Trophoblast cell (in vitro differentiated cells and primary cell): ENCODE data around the gene C6orf58.

ENCODE experiments used
- DNase-seq, 2 donors: peaks; one replicate each; pipeline ENCODE4 v3.0.0-alpha.2; 2016
- H2AFZ ChIP-seq: 2 replicates; pipeline ENCODE4 v1.6.1; 2013; ENCODE audit warnings: low read length, moderate library complexity, mild to moderate bottlenecking; ENCODE audit not compliant: insufficient read depth, poor library complexity
- H2AK5ac ChIP-seq: 2 replicates; pipeline ENCODE4 v1.6.1; 2013; ENCODE audit warnings: mild to moderate bottlenecking, low read length
- H2BK120ac ChIP-seq: 2 replicates; pipeline ENCODE4 v1.6.1; 2013; ENCODE audit warnings: low read length, mild to moderate bottlenecking, moderate library complexity; ENCODE audit not compliant: insufficient read depth, poor library complexity
- H2BK12ac ChIP-seq: 2 replicates; pipeline ENCODE4 v1.6.1; 2013; ENCODE audit warnings: mild to moderate bottlenecking, low read length, moderate library complexity
- H2BK5ac ChIP-seq: 2 replicates; pipeline ENCODE4 v1.6.1; 2013; ENCODE audit warnings: low read length, low read depth, moderate library complexity, mild to moderate bottlenecking; ENCODE audit not compliant: poor library complexity
- H3K14ac ChIP-seq: 2 replicates; pipeline ENCODE4 v1.6.1; 2013; ENCODE audit warnings: mild to moderate bottlenecking, low read length
- H3K18ac ChIP-seq: 2 replicates; pipeline ENCODE4 v1.6.1; 2013; ENCODE audit warnings: mild to moderate bottlenecking, low read length
- H3K23ac ChIP-seq: 2 replicates; pipeline ENCODE4 v1.6.1; 2013; ENCODE audit warnings: low read length
- H3K27ac ChIP-seq: 2 replicates; pipeline ENCODE4 v1.5.1; 2013; ENCODE audit warnings: low read depth, mild to moderate bottlenecking, inconsistent platforms, low read length, moderate library complexity
- H3K27me3 ChIP-seq: 2 replicates; pipeline ENCODE4 v1.6.1; 2013; ENCODE audit warnings: inconsistent platforms, mild to moderate bottlenecking, low read length, moderate library complexity; ENCODE audit not compliant: insufficient read depth
- H3K36me3 ChIP-seq, 2 experiments: 1 replicate in 1 of 2; 2 replicates in 1 of 2; pipeline ENCODE4 v1.6.1; 2013; ENCODE audit warnings: low read length in 2 of 2, mild to moderate bottlenecking in 2 of 2, moderate library complexity in 1 of 2; ENCODE audit not compliant: insufficient read depth in 2 of 2, control insufficient read depth in 1 of 2
- H3K4ac ChIP-seq: 2 replicates; pipeline ENCODE4 v1.6.1; 2013; ENCODE audit warnings: low read depth, mild to moderate bottlenecking, low read length, moderate library complexity
- H3K4me1 ChIP-seq, 2 experiments: 1 replicate in 1 of 2; 2 replicates in 1 of 2; pipeline ENCODE4 v1.6.1; 2013; ENCODE audit warnings: low read length in 2 of 2, mild to moderate bottlenecking in 2 of 2, moderate library complexity in 1 of 2; ENCODE audit not compliant: insufficient read depth in 2 of 2, control insufficient read depth in 1 of 2
- H3K4me2 ChIP-seq: 2 replicates; pipeline ENCODE4 v1.6.1; 2013; ENCODE audit warnings: inconsistent platforms, mild to moderate bottlenecking, low read length, moderate library complexity
- H3K4me3 ChIP-seq: 2 replicates; pipeline ENCODE4 v1.5.1; 2013; ENCODE audit warnings: mild to moderate bottlenecking, low read depth, low read length, inconsistent platforms
- H3K79me1 ChIP-seq: one replicate; pipeline ENCODE4 v1.6.1; 2013; ENCODE audit warnings: low read length
- H3K79me2 ChIP-seq: 2 replicates; pipeline ENCODE4 v1.6.1; 2013; ENCODE audit warnings: low read length, mild to moderate bottlenecking; ENCODE audit not compliant: control insufficient read depth, insufficient read depth, poor library complexity
- H3K9ac ChIP-seq: 2 replicates; pipeline ENCODE4 v1.6.1; 2013; ENCODE audit warnings: mild to moderate bottlenecking, low read length
- H3K9me3 ChIP-seq: 2 replicates; pipeline ENCODE4 v1.6.1; 2013; ENCODE audit warnings: low read depth, mild to moderate bottlenecking, control low read depth, inconsistent platforms, low read length; ENCODE audit not compliant: insufficient read depth
- H4K12ac ChIP-seq: 2 replicates; pipeline ENCODE4 v1.6.1; 2013; ENCODE audit warnings: low read depth, mild to moderate bottlenecking, low read length, moderate library complexity
- H4K8ac ChIP-seq: 2 replicates; pipeline ENCODE4 v1.6.1; 2013; ENCODE audit warnings: low read depth, mild to moderate bottlenecking, low read length, moderate library complexity
- H4K91ac ChIP-seq: one replicate; pipeline ENCODE4 v1.6.1; 2013; ENCODE audit warnings: low read depth, mild to moderate bottlenecking, low read length, moderate library complexity
- WGBS: extraction: QIAGEN DNeasy Blood & Tissue Kit; methylation state at CpG from one replicate; pipeline ENCODE4 v1.1.7; 2013; ENCODE audit warnings: missing lambda C conversion rate; ENCODE audit not compliant: insufficient read length, insufficient coverage; ENCODE audit errors: extremely low coverage; 5-methylcytosine and 5-hydroxymethylcytosine counted together

The C6orf58 gene

DNA sequence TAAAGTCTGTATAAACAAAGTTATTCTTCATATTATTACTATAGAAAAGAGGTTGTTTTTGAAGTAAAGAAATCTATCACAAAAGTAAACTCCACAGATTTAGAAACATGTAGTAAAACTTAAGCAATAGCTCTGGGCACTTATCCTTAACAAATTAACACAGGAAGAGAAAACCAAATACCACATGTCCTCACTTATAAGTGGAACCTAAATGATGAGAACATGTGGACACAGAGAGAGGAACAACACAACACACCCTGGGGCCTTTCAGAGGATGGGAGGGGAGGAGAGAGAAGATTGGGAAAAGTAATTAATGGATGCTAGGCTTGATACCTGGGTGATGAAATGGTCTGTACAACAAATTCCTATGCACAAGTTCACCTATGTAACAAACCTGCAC is 57.2 kb downstream of the C6orf58 start:
- H3K79me2 ChIP-seq: no peaks in the 10 kb centered on the region
- H3K79me1 ChIP-seq: no peaks in the 10 kb centered on the region
- H3K4me1 ChIP-seq: no peaks in the 10 kb centered on the region
- no peak overlapping the region for H2AFZ ChIP-seq
- DNase-seq: no peak
- no peak overlapping the region for H2BK12ac ChIP-seq
- no peak overlapping the region for H3K9ac ChIP-seq
- no peak overlapping the region for H2AK5ac ChIP-seq
- no peaks in the 10 kb centered on the region for H3K36me3 ChIP-seq
- H4K8ac ChIP-seq: no peak overlapping the region
- H3K23ac ChIP-seq: no peak overlapping the region
- H2BK120ac ChIP-seq: no peak overlapping the region
- H3K4me3 ChIP-seq: no peak overlapping the region
- H3K4ac ChIP-seq: no peak overlapping the region
- no peak overlapping the region for H4K91ac ChIP-seq
- H3K14ac ChIP-seq: no peak overlapping the region
- no peaks in the 10 kb centered on the region for H3K9me3 ChIP-seq
- H3K27ac ChIP-seq: no peak overlapping the region
- no peaks in the 10 kb centered on the region for H3K27me3 ChIP-seq
- no peak overlapping the region for H2BK5ac ChIP-seq
- no peak overlapping the region for H4K12ac ChIP-seq
- no peak overlapping the region for H3K18ac ChIP-seq
- no peak overlapping the region for H3K4me2 ChIP-seq

DNA sequence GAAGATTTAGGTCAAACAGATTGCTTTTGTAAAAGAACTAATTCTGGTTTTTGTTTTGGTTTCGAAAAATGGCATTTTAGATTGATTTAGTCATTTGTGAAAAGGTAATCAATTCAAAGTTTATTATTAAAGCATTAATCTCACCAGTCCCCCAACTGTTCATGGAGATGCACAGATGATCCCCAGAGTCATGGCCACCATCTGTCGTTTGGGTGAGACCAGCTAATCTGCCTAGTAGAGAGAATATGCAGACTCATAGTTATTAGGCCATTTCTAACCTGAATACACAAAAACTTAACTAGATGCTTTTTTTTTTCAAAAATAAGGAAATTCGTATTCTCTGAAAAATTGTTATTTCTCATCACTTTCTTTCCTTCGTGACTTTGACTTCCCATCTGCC is 58.1 kb downstream of the C6orf58 start:
- Histone ChIP-seq H3K27ac (no peak overlapping the region), H3K4me2 (no peak overlapping the region), H3K9me3 (no peaks in the 10 kb centered on the region), H3K79me2 (no peaks in the 10 kb centered on the region), H3K23ac (no peak overlapping the region), H3K9ac (no peak overlapping the region), H3K18ac (no peak overlapping the region), H2AK5ac (no peak overlapping the region), H4K8ac (no peak overlapping the region), H4K12ac (no peak overlapping the region), H3K27me3 (no peaks in the 10 kb centered on the region), H3K36me3 (no peaks in the 10 kb centered on the region), H3K4me1 (no peaks in the 10 kb centered on the region), H3K14ac (no peak overlapping the region), H4K91ac (no peak overlapping the region), H2BK5ac (no peak overlapping the region), H2AFZ (no peak overlapping the region), H3K79me1 (no peaks in the 10 kb centered on the region), H3K4ac (no peak overlapping the region), H3K4me3 (no peak overlapping the region), H2BK120ac (no peak overlapping the region), H2BK12ac (no peak overlapping the region)
- no peak for DNase-seq
- no CpG with 5 or more reads among the region's 4 CpGs for WGBS

- no peak overlapping the region for H3K4me2 ChIP-seq
- no peak for DNase-seq
- no peak overlapping the region for H3K4me3 ChIP-seq
- no peak overlapping the region for H2AK5ac ChIP-seq
- no peaks in the 10 kb centered on the region for H3K36me3 ChIP-seq
- H3K14ac ChIP-seq: no peak overlapping the region
- no peak overlapping the region for H4K8ac ChIP-seq
- no peaks in the 10 kb centered on the region for H3K27me3 ChIP-seq
- H3K79me1 ChIP-seq: no peaks in the 10 kb centered on the region
- no CpG with 5 or more reads among the region's 5 CpGs for WGBS
- no peak overlapping the region for H3K4ac ChIP-seq
- no peak overlapping the region for H2BK5ac ChIP-seq
- H4K12ac ChIP-seq: no peak overlapping the region
- H3K27ac ChIP-seq: no peak overlapping the region
- H3K4me1 ChIP-seq: no peaks in the 10 kb centered on the region
- no peak overlapping the region for H3K23ac ChIP-seq
- no peak overlapping the region for H2AFZ ChIP-seq
- no peak overlapping the region for H4K91ac ChIP-seq
- no peak overlapping the region for H2BK12ac ChIP-seq
- no peak overlapping the region for H3K18ac ChIP-seq
- no peak overlapping the region for H2BK120ac ChIP-seq
- no peaks in the 10 kb centered on the region for H3K79me2 ChIP-seq
- no peak overlapping the region for H3K9ac ChIP-seq
- no peaks in the 10 kb centered on the region for H3K9me3 ChIP-seq
Measured at GRCh38 chr6:127637830-127638409, 60.9 kb downstream of the C6orf58 start.
